K562 (cell line): ENCODE measurements around the gene SYNRG. TPM values are rescaled to one million over a fixed set of nuclear protein-coding genes. Genes with fewer than 3 reads are reported as not detected.

Source experiments
- GTF2B ChIP-seq: IDR thresholded peaks from 2 replicates; pipeline ENCODE4 v1.6.1; 2011; ENCODE audit not compliant: insufficient read length; ENCODE audit errors: extremely low read depth
- RREB1 ChIP-seq: fragments of 250-450 bp; sonication (Bioruptor Pico); IDR thresholded peaks from 2 replicates; pipeline ENCODE4 v1.4.0; 2020
- ZHX1 ChIP-seq: fragments of 150-350 bp; conservative IDR thresholded peaks from 2 replicates; pipeline ENCODE4 v1.6.1; 2014; ENCODE audit warnings: low read length
- polyA plus RNA-seq, 8 experiments: library from polyadenylated mRNA; depleted of rRNA in 4 of 8; stranded (reverse) in 5 of 8; unstranded in 3 of 8; fragments of >200 nt; fragmentation: Nextera tagmentation in 2 of 8; fragmentation: Illumina TruSeq in 1 of 8; extraction: Ambion mirVana in 2 of 8; extraction: Trizol in 1 of 8; gene quantifications; 2 replicates each; pipeline versions ENCODE4 v1.2.1 to v1.2.3, GENCODE V29; 2011 to 2014; ENCODE audit warnings: inconsistent platforms in 1 of 8, missing spikeins in 1 of 8
- total RNA-seq, 7 experiments: library from RNA; depleted of rRNA in 6 of 7; stranded (reverse); fragments of >200 nt in 6 of 7; fragmentation: Illumina TruSeq in 2 of 7; extraction: Trizol in 2 of 7; gene quantifications; 2 replicates each; pipeline versions ENCODE4 v1.2.1 to v1.2.3, GENCODE V29; 2011 to 2021; ENCODE audit warnings: low replicate concordance in 1 of 7

SYNRG gene
- total and polyA plus RNA-seq, 9 of the 15 experiments (the other 6 are each of a cell fraction or from before 2014, with no cell fraction given), result 2.9 to 28.2 (median 15.1) TPM

- TF ChIP-seq RREB1 (CRISPR knock-in tag) (no peak), ZHX1 (no peak), GTF2B (no peak)
Measured at GRCh38 chr17:37637956-37638355, 28.7 kb upstream of the SYNRG start (continued).
